ENCODE results near the gene FCHSD2.

GRCh38 chr11:73011126-73011817 lies 130.8 kb downstream of the FCHSD2 start:
- TF ChIP-seq CTCF (IDR thresholded peaks at IDR 0.05): no peak
- no peak for TF ChIP-seq POLR2A (IDR thresholded peaks at IDR 0.05)
